ENCODE data around the gene PABPN1. TPM values are rescaled to one million over a fixed set of nuclear protein-coding genes. Genes with fewer than 3 reads are reported as not detected.

PABPN1 gene
- total and polyA plus RNA-seq, 2 donors, result 96.4 to 164 TPM

- Histone ChIP-seq H3K27ac (ENCODE audit: low read depth in 1 of 2, low read length in 1 of 2) (no peak overlapping the region), H3K27me3 (ENCODE audit: control insufficient read depth in 2 of 2, insufficient read depth in 1 of 2, low read length in 1 of 2) (peaks cover 20 to 60% of the 10 kb centered on the region in 2 donors)
- DNase-seq (ENCODE audit: low read depth in 6 of 9, low spot score in 9 of 9), result no peak
Measured at GRCh38 chr14:23358553-23359166, 37.4 kb downstream of the PABPN1 start.

GRCh38 chr14:23359167-23359626 lies 37.9 kb downstream of the PABPN1 start:
- Histone ChIP-seq H3K27me3 (ENCODE audit: control insufficient read depth in 2 of 2, insufficient read depth in 1 of 2, low read length in 1 of 2) (peaks cover 20 to 60% of the 10 kb centered on the region in 2 donors), H3K9me3 (ENCODE audit: control insufficient read depth in 2 of 2, insufficient read depth in 1 of 2, low read length in 1 of 2) (no peaks in the 10 kb centered on the region), H3K27ac (ENCODE audit: low read depth in 1 of 2, low read length in 1 of 2) (no peak overlapping the region), H3K4me3 (ENCODE audit: low read length in 2 of 2) (no peak overlapping the region), H3K36me3 (ENCODE audit: control insufficient read depth in 2 of 2, insufficient read depth in 2 of 2, low read length in 1 of 2) (no peaks in the 10 kb centered on the region), H3K4me1 (ENCODE audit: control insufficient read depth in 2 of 2, insufficient read depth in 2 of 2, low read length in 2 of 2) (no peaks in the 10 kb centered on the region)
- WGBS, result 92% methylated on average over 11 of the region's 11 CpGs
- no peak for DNase-seq (ENCODE audit: low read depth in 6 of 9, low spot score in 9 of 9)

More at GRCh38 chr14:23358553-23359166, 37.4 kb downstream of the PABPN1 start:
- no peaks in the 10 kb centered on the region for H3K9me3 ChIP-seq (ENCODE audit: control insufficient read depth in 2 of 2, insufficient read depth in 1 of 2, low read length in 1 of 2)
- no peaks in the 10 kb centered on the region for H3K4me1 ChIP-seq (ENCODE audit: control insufficient read depth in 2 of 2, insufficient read depth in 2 of 2, low read length in 2 of 2)
- 95% methylated on average over 12 of the region's 12 CpGs for WGBS
- H3K4me3 ChIP-seq (ENCODE audit: low read length in 2 of 2), result no peak overlapping the region
- H3K36me3 ChIP-seq (ENCODE audit: control insufficient read depth in 2 of 2, insufficient read depth in 2 of 2, low read length in 1 of 2), result no peaks in the 10 kb centered on the region

GRCh38 chr14:23359722-23360447 lies 38.6 kb downstream of the PABPN1 start:
- Histone ChIP-seq H3K9me3 (ENCODE audit: control insufficient read depth in 2 of 2, insufficient read depth in 1 of 2, low read length in 1 of 2) (no peaks in the 10 kb centered on the region), H3K27me3 (ENCODE audit: control insufficient read depth in 2 of 2, insufficient read depth in 1 of 2, low read length in 1 of 2) (peaks cover 24 to 60% of the 10 kb centered on the region in 2 donors), H3K27ac (ENCODE audit: low read depth in 1 of 2, low read length in 1 of 2) (no peak overlapping the region), H3K4me1 (ENCODE audit: control insufficient read depth in 2 of 2, insufficient read depth in 2 of 2, low read length in 2 of 2) (no peaks in the 10 kb centered on the region), H3K4me3 (ENCODE audit: low read length in 2 of 2) (no peak overlapping the region), H3K36me3 (ENCODE audit: control insufficient read depth in 2 of 2, insufficient read depth in 2 of 2, low read length in 1 of 2) (no peaks in the 10 kb centered on the region)
- no peak for DNase-seq (ENCODE audit: low read depth in 6 of 9, low spot score in 9 of 9)
- WGBS, result 96% methylated on average over 22 of the region's 22 CpGs

GRCh38 chr14:23360496-23360895 lies 39.2 kb downstream of the PABPN1 start:
- H3K36me3 ChIP-seq (ENCODE audit: control insufficient read depth in 2 of 2, insufficient read depth in 2 of 2, low read length in 1 of 2), result no peaks in the 10 kb centered on the region
- H3K4me1 ChIP-seq (ENCODE audit: control insufficient read depth in 2 of 2, insufficient read depth in 2 of 2, low read length in 2 of 2), result no peaks in the 10 kb centered on the region
- H3K27ac ChIP-seq (ENCODE audit: low read depth in 1 of 2, low read length in 1 of 2), result no peak overlapping the region
- no peaks in the 10 kb centered on the region for H3K9me3 ChIP-seq (ENCODE audit: control insufficient read depth in 2 of 2, insufficient read depth in 1 of 2, low read length in 1 of 2)
- H3K4me3 ChIP-seq (ENCODE audit: low read length in 2 of 2), result no peak overlapping the region
- H3K27me3 ChIP-seq (ENCODE audit: control insufficient read depth in 2 of 2, insufficient read depth in 1 of 2, low read length in 1 of 2), result peaks cover 28 to 63% of the 10 kb centered on the region in 2 donors
- DNase-seq (ENCODE audit: low read depth in 6 of 9, low spot score in 9 of 9), result no peak
- 88% methylated on average over 11 of the region's 11 CpGs for WGBS

- H3K27me3 ChIP-seq (ENCODE audit: control insufficient read depth in 2 of 2, insufficient read depth in 1 of 2, low read length in 1 of 2), result peaks cover 31 to 64% of the 10 kb centered on the region in 2 donors
- H3K4me1 ChIP-seq (ENCODE audit: control insufficient read depth in 2 of 2, insufficient read depth in 2 of 2, low read length in 2 of 2), result no peaks in the 10 kb centered on the region
- no peaks in the 10 kb centered on the region for H3K9me3 ChIP-seq (ENCODE audit: control insufficient read depth in 2 of 2, insufficient read depth in 1 of 2, low read length in 1 of 2)
- H3K4me3 ChIP-seq (ENCODE audit: low read length in 2 of 2), result no peak overlapping the region
- DNase-seq (ENCODE audit: low read depth in 6 of 9, low spot score in 9 of 9), result no peak
- no peaks in the 10 kb centered on the region for H3K36me3 ChIP-seq (ENCODE audit: control insufficient read depth in 2 of 2, insufficient read depth in 2 of 2, low read length in 1 of 2)
- no peak overlapping the region for H3K27ac ChIP-seq (ENCODE audit: low read depth in 1 of 2, low read length in 1 of 2)
Measured at GRCh38 chr14:23361320-23361719, 40.1 kb downstream of the PABPN1 start.

GRCh38 chr14:23361763-23362162 lies 40.5 kb downstream of the PABPN1 start:
- peaks cover 35 to 65% of the 10 kb centered on the region in 2 donors for H3K27me3 ChIP-seq (ENCODE audit: control insufficient read depth in 2 of 2, insufficient read depth in 1 of 2, low read length in 1 of 2)
- WGBS, result 87% methylated on average over 6 of the region's 6 CpGs
- H3K36me3 ChIP-seq (ENCODE audit: control insufficient read depth in 2 of 2, insufficient read depth in 2 of 2, low read length in 1 of 2), result no peaks in the 10 kb centered on the region
- H3K4me1 ChIP-seq (ENCODE audit: control insufficient read depth in 2 of 2, insufficient read depth in 2 of 2, low read length in 2 of 2), result no peaks in the 10 kb centered on the region
- no peak overlapping the region for H3K4me3 ChIP-seq (ENCODE audit: low read length in 2 of 2)
- H3K9me3 ChIP-seq (ENCODE audit: control insufficient read depth in 2 of 2, insufficient read depth in 1 of 2, low read length in 1 of 2), result peaks cover 0 to 3% of the 10 kb centered on the region in 2 donors
- no peak overlapping the region for H3K27ac ChIP-seq (ENCODE audit: low read depth in 1 of 2, low read length in 1 of 2)
- DNase-seq (ENCODE audit: low read depth in 6 of 9, low spot score in 9 of 9), result no peak

GRCh38 chr14:23362200-23362599 lies 40.9 kb downstream of the PABPN1 start:
- no peak overlapping the region for H3K4me3 ChIP-seq (ENCODE audit: low read length in 2 of 2)
- H3K27me3 ChIP-seq (ENCODE audit: control insufficient read depth in 2 of 2, insufficient read depth in 1 of 2, low read length in 1 of 2), result peaks cover 38 to 66% of the 10 kb centered on the region in 2 donors
- H3K9me3 ChIP-seq (ENCODE audit: control insufficient read depth in 2 of 2, insufficient read depth in 1 of 2, low read length in 1 of 2), result peaks cover 0 to 4% of the 10 kb centered on the region in 2 donors
- no peaks in the 10 kb centered on the region for H3K36me3 ChIP-seq (ENCODE audit: control insufficient read depth in 2 of 2, insufficient read depth in 2 of 2, low read length in 1 of 2)
- H3K4me1 ChIP-seq (ENCODE audit: control insufficient read depth in 2 of 2, insufficient read depth in 2 of 2, low read length in 2 of 2), result no peaks in the 10 kb centered on the region
- 93% methylated on average over 3 of the region's 3 CpGs for WGBS
- no peak for DNase-seq (ENCODE audit: low read depth in 6 of 9, low spot score in 9 of 9)
- no peak overlapping the region for H3K27ac ChIP-seq (ENCODE audit: low read depth in 1 of 2, low read length in 1 of 2)

- Histone ChIP-seq H3K27me3 (ENCODE audit: control insufficient read depth in 2 of 2, insufficient read depth in 1 of 2, low read length in 1 of 2) (peaks cover 41 to 76% of the 10 kb centered on the region in 2 donors), H3K9me3 (ENCODE audit: control insufficient read depth in 2 of 2, insufficient read depth in 1 of 2, low read length in 1 of 2) (peaks cover 0 to 4% of the 10 kb centered on the region in 2 donors), H3K4me1 (ENCODE audit: control insufficient read depth in 2 of 2, insufficient read depth in 2 of 2, low read length in 2 of 2) (no peaks in the 10 kb centered on the region), H3K27ac (ENCODE audit: low read depth in 1 of 2, low read length in 1 of 2) (peak overlapping the region in 1 of 2 donors; percentile 36), H3K36me3 (ENCODE audit: control insufficient read depth in 2 of 2, insufficient read depth in 2 of 2, low read length in 1 of 2) (no peaks in the 10 kb centered on the region), H3K4me3 (ENCODE audit: low read length in 2 of 2) (peak overlapping the region in 1 of 2 donors; percentile 22)
- 34% methylated on average over 21 of the region's 21 CpGs for WGBS
- no peak for DNase-seq (ENCODE audit: low read depth in 6 of 9, low spot score in 9 of 9)
Measured at GRCh38 chr14:23364164-23365035, 43.1 kb downstream of the PABPN1 start.
